Stimulated activated CD4-positive, alpha-beta T cell treated with anti-CD3 and anti-CD28 coated beads, Interleukin-4, amount 100 ng/mL, for 4 hours (primary cell): Measurements from ENCODE around the gene RAP1A.

ENCODE experiments used
- DNase-seq, 2 experiments: peaks; one replicate each; pipeline ENCODE4 v3.0.0-alpha.2; 2020

The RAP1A gene

DNA sequence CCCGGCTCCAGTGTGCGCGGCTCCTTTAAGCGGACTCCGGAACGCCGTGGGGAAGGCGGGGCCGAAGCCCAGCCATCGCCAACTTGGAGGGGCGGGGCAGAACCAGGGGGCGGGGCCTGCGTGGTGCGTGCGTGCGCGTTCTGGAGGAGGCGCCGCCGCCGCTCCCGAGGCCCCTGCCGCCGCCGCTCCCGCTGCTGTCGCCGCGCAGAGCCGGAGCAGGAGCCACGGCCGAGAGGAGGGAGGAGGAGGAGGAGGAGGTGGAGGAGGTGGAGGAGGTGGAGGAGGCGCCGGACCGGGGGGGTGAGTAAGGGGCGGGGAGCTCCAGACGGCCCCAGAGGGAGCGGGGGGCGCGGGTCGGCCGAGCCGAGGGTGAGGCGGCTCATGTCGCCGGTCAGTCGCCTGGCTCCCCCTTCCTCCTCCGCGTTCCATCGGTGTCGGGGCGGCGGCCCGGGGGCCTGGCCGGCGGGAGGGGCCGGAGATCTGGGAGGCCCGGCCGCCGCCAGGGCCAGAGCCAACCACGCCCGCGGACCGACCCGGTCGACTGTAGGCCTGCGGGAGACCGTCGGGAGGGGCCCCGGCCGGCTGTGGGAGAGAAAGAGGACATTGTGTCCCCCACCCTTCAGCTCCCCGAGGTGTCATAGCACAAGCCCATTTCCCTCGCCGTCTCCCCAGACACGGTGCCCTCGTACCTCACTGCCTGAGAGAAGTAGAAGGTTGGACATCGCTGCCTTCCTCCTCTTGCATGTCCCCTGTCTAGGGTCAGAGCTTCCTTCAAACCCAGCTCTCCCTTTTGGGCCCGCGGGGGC lies at the start of gene RAP1A:
Gene RAP1A (plus strand): TSS at position 155 of the 806 bp plus-strand sequence. CDS start 71,572 bp downstream, outside the sequence.
- DNase-seq, result peak; percentile 90 to 98

DNA sequence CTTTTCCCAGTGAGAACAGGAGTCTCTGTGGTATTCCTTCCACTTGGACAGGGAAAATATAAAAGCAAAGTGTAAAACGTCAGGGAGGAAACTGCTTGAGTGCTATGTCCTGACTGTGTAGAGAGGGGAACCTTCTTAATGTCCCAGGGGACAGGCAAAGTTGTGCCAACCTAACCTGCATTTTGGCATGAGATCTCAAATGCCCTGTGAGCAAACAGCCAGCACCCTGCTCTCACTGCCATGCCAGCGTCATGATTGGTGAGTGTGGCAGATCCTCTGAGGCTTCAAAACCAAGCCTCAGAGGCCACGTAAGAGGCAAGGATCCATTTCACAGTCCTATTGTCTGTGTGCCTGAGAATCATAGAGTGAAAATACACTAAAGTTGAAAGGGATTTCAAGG lies 49.7 kb upstream of the RAP1A start:
- no peak for DNase-seq

DNA sequence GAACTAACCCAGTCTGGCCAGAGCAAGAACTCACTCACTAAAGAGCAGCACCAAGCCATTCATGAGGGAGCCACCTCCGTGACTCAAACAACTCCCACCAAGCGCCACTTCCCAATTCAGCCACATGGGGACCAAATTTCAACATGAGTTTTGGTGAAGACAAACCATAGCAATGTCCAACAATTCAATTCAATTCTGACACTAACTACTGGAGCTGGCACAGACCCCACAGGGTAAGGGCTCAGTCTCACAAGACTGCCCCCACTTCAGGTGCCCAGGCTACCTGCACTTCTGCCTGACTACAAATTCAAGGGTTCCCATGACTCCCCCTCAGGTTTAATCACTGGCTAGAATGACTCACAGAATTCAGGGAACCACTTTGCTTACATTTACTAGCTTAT lies 48.8 kb upstream of the RAP1A start:
- DNase-seq, result peak; percentile 12 to 35

DNA sequence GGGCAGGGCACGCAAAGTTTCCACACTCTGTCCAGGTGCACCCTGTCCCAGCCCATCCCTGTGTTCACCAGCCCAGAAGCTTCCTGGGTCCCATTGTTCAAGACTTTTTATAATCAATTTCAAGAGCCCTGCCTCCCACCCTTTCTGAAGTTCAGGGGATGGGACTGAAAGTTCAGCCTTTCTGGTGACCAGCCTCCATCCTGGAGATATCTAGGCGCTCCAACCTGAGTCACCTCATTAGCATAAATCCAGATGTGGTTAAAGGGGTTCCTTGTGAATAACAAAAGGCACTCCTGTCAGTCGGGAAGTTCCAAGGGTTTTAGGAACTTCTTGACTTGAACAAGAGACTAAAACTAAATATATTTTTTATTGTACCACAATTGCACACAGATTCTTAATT lies 48.4 kb upstream of the RAP1A start:
- no peak for DNase-seq

DNA sequence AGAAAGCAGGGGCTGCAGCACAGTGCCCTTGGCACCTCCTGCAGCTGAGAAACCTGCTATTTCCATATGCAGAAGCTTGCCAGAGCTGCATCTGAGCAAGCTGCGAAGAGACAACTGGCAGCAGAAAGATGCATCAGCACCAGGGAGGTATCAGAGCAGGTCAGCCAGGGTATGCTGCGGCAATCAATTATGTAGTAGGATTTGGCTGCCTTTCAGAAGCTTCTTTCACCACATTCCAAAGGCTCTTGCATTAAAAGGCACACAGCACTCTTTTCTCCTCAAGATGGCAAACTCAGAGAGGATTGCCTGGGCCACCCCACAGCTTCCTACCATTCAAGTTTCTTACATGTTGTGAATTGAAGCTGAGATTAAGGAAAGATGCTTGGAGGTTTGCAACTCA lies 47.6 kb upstream of the RAP1A start:
- DNase-seq, result no peak

DNA sequence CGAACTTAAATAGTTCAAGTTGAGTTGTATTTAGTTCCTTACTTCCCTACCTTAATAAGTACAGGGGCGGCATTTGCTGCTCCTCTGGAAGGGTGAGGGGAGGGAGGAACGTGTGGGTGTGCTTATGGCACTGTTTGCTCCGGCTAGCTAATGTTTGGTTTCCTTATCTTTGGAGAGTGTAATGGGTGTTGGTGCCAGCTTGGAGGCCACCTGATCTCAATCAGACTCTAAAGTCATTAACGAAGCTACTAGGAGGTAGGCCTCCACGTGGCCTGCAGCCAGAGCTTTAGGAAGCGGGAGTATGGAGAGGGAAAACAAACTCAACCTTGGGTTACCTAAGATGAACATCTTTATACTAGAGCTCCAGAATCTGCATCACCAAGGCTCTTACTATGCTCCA lies 43.0 kb upstream of the RAP1A start:
- DNase-seq, result no peak

DNA sequence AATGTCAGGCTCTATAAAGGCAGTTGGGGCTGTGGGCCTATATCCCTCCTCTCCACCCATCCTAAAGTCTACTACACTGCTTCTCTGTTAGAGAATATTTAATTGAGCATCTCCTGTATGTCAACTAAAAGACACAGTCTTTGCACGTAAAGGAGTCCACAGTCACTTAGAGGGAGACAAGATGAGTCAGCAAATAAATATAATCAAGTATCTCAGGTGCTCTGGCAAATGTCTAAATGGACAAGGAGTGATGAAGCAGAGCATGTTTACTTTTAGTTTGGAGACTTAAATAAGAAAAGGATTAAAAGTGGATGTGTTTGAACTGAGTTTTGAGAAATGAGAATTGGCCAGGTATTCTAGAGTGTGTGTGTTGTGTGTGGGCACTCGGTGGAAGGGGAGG lies 41.8 kb upstream of the RAP1A start:
- no peak for DNase-seq

DNA sequence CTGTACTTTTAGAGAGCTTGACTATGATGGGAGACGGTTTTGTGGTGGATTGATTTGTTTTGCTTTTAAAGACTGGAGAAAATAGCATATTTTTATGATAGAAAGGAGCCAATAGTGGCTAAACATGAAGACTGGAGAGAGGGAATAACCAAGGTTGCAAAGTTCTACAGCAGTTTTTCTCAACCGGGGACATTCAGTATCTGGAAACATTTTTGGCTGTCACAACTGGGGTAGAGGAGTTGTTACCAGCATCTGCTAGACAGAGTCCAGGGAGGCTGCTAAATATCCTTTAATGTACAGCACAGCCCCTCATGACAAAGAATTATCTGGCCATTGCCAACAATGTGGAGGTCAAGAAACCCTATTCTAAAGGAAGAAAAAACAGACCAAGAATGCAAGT lies 38.4 kb upstream of the RAP1A start:
- DNase-seq, result no peak

DNA sequence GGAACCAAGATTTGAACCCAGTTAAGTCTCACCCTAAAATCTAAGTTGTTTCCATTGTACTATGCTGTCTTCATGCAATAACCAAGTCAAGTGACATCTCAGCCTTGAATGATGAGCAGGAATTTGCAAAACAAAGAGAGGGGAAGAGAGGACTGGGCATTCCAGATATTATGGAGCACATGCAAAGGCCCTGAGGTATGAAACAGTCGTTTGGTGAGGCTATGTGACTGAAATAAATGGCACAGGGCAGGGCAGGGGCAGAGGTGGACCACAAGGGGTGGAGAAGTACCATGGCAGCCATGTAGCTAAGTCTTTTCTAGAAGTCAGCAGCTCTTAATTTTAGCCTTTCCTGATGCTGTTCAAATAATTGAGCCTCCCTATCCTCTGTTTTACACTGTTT lies 37.6 kb upstream of the RAP1A start:
- DNase-seq, result no peak

DNA sequence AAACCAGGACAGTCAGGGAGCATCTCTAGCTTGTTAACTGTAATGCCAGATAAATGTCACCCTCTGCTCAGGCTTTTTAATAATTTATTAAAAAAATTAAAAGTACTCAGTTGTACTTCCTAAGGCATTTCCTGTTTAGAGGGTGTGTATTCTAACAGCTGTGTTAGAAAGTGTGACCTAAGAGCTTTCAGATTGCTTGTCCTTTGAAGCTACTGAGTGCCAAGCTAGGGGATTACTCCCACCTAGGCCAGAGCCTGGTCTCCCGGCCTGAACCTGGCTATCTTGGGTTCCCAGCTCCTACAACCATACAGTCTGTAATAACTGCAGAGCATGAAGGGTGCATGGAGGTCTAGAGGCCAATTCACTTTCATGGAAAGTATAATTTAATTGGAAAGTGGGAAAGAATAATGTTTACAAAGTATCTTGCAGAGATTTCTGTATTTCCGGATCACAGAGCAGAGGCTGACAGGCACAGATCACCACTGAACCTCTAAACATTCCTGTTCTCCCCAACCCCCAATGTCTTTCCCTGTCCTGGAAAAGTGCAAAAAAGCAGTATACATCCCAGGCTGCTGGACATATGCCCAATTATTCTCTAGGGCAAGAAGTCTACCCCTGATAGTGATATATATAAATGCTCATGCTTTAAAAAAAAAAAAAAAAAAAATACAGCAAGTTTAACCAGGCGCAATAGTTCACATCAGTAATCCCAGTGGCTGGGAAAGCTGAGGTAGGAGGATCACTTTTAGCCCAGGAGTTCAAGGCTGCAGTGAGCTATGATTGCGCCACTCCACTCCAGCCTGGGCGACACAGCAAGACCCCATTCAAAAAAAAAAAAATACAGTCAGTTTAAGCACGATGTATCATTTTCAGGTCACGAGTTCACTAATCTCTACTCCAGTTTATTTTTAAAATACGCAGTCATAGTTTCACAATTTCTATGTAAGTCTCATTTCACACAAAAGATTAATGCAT lies 36.7 kb upstream of the RAP1A start:
- DNase-seq, result no peak

DNA sequence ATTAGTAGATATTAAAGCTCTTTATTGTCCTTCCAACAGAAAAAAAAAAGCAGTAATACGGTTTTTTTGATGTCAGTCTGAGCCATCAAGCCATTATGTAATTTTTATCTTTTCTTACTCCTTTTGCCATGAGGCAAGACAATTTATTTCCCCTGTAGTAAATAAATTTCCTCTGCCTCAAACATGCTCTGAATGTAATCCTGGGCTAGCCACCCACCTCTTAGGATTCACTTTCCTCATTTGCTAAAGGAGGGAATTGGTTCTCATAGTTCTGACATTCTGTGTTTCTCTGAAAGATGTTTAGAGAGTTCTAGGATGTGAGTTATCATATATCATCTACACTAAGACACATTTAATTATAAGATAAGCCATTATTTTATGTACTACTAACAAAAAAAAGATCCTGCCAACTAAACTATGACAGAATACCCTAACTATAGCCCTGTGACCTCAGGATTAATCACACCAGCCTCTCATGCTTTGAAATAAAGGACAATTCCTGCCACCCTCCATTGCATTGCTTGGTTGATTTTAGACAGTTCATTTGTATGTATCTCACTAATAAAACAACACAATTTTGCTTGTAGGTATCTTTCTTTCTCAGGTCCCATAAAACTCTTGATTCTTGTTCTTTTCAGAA lies 34.0 kb upstream of the RAP1A start:
- DNase-seq, result no peak

DNA sequence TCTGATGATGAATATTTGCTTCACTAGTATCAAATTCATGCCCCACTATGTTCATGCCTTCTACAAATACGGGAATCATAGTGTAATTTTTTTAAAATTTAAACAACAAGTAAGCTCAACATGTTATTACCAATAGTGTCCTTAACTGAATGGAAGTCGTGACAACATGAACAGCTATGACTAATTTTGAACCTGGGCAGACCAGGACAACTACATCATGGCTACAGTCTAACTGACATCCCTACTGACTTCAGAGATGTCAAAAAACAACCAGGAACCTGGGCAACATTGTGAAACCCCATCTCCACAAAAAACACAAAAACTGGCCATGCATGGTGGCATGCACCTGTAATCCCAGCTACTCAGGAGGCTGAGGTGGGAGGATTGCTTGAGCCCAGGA lies 33.5 kb upstream of the RAP1A start:
- no peak for DNase-seq

DNA sequence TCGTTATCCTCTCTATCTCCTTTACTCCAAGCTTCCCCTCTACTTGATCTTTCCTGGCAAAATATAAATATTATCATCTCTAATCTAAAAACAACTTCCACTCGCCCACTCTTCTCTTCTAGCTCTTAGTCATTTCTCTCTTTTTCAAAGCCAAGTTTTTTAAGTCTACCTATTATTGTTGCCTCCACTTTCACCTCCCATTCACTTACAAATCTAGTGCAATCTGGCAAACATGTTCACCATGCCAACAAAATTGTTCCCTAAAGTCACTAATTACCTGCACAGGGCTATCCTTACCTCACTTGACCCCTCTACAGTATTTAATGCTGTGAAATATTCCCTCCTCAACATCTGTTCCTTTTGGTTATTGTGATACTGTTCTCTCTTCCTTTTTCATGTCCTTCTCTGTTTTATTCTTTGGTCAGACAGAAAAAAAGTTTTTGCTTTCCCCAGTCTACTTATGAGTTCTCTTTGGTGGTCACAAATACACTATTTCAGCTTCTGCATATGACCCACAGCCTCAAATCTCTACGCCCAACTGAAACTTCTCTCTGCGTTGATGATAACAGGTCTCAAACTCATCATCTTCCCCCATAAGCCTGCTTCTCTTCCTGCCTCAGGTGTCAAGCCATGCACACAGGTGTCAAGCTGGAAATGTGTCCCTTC lies 31.9 kb upstream of the RAP1A start:
- no peak for DNase-seq

DNA sequence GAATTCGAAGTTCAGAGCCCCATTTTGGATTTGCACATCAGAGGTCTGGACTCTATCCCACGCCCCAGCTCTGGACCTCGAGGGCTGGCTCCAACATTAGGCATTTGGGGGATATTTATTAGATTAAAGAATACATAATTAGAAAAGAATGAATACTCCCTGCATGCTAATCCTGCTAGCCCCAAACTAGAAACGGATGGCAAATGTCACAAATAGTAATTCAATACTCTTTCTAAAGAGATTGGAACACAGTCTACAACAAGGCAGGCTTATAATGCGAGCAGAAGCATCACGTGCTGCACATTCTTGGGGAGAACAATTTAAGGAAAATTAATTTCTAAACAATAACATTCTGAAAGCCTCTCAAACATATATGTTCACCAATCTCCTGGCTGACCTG lies 27.7 kb upstream of the RAP1A start:
- no peak for DNase-seq

DNA sequence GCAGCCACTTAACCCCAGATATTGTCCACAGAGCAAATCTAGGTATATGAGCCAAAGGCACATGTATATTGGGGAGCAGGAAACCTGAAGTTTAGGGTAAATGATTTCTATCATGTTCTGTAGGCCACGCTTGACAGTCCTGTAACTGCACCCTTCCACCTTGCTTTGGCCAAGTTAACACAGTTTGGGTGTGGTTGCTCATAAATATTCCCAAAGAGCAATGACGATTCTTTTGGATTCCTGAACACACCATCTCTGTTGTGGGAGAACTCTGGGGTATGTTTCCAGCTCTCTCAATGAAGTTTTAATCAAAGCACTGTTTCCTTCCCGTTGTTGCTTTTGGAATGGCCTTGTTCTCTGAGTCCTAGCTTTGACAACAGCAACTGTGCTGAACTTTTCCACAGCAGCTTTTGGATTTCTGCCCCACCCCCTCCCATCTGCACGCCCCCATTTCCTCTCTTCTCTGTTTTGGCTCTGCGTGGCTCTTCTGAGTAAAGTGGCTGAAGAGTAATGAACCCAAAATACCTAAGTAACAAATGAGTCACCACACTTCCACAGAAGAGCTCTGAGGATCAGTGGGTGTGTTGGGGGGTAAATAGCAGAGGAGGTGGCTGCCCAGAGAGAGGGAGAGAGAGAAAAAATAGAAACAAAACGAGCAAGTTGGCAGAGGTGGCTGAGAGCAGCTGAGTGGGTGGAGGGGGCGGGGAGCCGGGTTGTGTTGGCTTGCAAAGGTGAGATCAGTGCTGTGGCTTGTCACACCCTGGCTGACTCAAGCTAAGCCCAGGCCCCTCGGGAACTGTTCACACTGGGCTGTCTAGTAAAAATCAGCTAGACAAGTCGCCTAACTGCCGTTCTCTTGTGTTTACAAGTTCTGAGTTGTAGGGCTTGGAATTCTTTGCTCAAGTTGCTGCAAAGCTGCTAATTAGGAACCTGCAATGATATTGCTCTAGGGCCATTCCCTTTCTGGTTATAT lies 26.9 kb upstream of the RAP1A start:
- DNase-seq, result peak; percentile 92 to 98

DNA sequence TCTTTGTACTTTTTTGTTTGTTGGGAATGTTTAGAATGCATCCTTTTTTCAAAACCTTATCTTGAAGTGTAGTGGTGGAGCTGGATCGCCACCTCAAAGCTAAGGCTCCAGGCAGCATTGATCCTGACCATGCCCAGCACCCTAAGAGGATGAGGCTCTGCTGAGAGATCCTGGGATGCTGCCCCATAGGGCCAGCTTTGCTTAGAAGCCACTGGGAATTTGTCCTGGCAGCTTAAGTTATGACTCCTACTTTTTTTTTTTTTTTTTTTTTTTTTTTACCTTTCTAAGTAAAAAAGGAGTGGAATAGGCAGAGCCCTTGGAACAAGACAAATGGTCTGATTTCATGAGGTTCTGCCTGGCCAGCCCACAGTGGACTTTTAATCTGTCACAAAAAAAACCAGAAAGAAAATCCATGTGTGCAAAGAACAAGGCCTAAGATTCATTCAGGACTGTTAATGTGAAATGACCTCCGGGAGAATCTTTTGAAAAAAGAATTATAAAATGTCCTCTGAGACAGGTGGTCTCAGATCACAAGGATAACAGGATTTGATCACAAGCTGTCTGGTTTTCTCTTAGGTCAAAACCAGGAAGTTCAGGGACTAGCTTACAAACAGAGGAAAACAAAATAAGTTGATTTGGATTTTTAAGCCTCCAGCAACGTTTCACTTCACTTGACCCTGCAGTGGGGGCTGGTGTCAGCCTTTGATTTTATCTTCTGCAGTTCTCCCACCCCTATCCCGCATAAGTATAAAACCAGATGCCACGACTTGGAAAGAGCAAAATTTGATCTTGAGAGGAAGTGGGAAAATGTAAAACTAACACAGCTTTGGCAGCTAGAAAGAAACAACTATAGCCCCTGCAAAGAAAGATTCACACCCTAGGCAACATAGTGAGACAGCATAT lies 25.9 kb upstream of the RAP1A start:
- no peak for DNase-seq

DNA sequence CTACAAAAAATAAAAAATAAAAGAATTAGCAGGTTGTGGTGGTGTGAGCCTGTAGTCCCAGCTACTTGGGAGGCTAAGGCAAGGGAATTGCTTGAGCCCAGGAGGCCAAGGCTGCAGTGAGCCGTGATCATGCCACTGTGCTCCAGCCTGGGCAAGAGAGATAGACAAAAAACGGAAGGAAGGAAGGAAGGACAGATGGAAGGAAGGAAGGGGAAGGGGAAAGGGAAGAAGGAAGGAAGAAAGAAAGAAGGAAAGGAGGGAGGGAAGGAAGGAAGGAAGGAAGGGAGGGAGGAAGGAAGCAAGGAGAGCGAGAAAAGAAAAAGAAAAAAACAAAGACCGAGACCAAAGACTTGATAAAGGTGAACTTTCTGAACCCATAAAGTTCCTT lies 25.3 kb upstream of the RAP1A start:
- no peak for DNase-seq

DNA sequence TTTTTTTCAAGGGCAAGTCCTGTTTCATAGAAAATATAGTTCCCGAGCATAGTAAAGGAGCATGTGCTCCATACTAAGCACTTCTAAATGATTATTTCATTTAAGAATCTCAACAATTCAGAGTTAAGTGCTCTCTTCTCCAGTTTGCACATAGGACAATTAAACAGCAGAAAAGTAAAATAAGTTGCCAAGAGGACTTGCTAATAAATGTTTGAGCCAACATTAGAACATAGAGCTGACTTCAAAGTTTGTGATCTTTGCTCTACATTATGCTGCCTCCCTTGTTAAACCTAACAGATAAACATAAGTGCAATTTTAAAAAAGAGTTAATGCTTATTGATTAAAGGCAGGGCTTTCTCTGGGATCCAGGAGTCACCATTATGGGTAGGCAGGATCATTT lies 23.8 kb upstream of the RAP1A start:
- no peak for DNase-seq

DNA sequence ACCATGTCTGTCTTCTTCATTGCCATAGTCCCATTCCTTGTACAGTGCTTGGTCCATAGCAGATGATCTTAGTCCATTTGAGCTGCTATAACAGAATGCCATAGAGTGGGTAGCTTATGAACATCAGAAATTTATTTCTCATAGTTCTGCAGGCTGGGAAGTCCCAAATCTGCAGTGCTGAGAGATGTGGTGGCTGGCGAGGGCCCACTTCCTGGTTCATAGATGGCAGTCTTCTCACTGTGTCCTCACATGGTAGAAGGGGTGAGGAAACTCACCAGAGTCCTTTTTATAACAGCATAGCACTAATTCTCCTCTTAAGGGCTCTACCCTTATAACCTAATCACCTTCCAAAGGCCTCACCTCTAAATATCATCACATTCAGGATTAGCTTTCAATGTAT lies 23.1 kb upstream of the RAP1A start:
- DNase-seq, result peak; percentile 47 to 66

DNA sequence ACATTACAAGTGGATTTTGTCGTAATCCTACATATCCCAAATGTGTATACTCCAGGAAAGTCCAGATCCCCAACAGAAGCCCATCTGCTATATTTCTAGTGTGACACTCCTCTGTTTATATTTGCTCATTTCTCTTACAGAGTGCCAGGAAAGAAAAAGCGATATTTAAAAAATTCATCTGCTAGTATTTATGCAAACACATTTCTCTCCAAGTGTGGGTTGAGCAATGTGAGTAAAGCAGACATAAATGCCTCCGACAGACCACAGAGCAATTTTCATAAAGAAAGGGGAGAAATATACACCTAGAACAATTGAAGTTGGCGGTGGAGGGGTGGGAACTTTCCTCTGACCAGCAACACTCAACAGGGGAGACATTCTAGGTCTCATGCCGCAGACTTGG lies 22.2 kb upstream of the RAP1A start:
- DNase-seq, result no peak

DNA sequence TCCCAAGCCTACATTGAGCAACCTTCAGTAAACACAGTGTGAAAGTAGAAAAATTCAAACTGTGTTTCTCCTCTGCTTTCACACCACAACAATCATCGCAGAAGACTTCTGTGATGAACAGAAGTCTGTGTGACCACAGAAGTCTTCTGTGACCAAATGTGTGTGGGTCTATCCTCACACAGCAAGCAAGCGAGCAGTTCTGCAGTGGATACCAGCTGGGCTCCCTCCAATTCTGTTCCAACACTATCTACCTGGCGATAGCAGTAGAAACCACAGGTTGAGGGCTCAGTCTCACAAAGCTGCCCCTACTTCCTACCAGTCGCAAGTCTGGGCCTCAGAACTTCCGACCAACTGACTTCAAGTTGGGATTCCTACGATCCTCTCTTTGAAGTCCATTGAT lies 21.0 kb upstream of the RAP1A start:
- DNase-seq, result no peak
